ENCODE measurements around the gene TIGD4. TPM values are rescaled to one million over a fixed set of nuclear protein-coding genes. Genes with fewer than 3 reads are reported as not detected.
"Not testable (repeated sequence)": the region's sequence is repeated elsewhere in the genome, so short reads cannot be mapped to it uniquely, and the experiment has no call there.

TIGD4 gene
- polyA plus RNA-seq, 2 of the 4 experiments (the other 2 are of a cell fraction): 0.30 to 0.45 TPM

DNA sequence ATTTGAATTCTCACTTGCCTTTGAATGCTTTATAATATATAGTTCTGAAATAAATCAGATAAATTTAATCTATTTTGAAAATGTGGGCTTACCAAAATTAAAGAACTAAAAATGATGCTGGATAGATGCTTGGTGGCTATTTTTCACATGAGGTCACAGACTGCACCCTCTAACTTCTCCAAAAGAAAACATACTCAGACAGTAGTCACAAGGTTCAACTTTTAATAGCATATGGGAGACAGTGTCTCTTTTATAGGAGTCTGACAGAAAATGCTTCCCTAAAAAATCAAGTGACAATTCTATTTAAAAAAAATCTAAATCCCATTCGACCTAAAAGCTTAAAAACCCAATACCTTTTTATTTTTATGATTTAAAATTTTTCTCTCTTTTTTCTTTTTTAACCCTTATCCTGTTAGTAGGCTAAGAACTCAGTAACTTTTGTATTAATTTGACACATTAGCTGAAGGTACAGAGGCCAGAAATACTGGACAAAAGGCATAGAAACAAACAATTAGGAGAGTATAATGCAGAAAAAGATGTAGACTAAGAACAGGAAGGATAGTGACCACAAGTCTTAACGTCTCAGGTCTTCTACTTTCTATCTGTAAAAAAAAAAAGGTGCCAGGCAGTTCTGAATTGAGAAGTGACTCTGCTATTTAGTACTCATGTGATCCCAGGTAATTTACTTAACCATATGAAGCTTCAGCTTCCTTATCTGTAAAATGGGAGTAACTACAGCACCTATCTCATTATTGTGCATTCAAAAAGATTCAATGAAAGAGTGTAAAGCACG lies 7.6 kb downstream of the TIGD4 start:
- TF ChIP-seq, protein P1, sequence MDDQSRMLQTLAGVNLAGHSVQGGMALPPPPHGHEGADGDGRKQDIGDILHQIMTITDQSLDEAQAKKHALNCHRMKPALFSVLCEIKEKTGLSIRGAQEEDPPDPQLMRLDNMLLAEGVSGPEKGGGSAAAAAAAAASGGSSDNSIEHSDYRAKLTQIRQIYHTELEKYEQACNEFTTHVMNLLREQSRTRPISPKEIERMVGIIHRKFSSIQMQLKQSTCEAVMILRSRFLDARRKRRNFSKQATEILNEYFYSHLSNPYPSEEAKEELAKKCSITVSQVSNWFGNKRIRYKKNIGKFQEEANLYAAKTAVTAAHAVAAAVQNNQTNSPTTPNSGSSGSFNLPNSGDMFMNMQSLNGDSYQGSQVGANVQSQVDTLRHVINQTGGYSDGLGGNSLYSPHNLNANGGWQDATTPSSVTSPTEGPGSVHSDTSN (IDR thresholded peaks at IDR 0.05): no peak
- ChIA-PET CTCF (interaction anchor here (0.6 kb wide), 1 partner anchor 28 kb away, joined by 3 read pairs; no protein-coding TSS in a partner anchor), POLR2A (no interaction called here)
- 48% methylated on average over 3 of the region's 3 CpGs for WGBS (ENCODE audit: missing lambda C conversion rate)
- DNase-seq (ENCODE audit: low read depth in 1 of 2, low spot score in 1 of 2) (no peak), ATAC-seq (no peak), FAIRE-seq (no peak)
- Histone ChIP-seq H3K4me2 (no peak overlapping the region), H3K9me3 (no peaks in the 10 kb centered on the region), H3K4me3 (no peak overlapping the region), H3K27ac (no peak overlapping the region), H3K4me1 (peaks cover 7% of the 10 kb centered on the region)

DNA sequence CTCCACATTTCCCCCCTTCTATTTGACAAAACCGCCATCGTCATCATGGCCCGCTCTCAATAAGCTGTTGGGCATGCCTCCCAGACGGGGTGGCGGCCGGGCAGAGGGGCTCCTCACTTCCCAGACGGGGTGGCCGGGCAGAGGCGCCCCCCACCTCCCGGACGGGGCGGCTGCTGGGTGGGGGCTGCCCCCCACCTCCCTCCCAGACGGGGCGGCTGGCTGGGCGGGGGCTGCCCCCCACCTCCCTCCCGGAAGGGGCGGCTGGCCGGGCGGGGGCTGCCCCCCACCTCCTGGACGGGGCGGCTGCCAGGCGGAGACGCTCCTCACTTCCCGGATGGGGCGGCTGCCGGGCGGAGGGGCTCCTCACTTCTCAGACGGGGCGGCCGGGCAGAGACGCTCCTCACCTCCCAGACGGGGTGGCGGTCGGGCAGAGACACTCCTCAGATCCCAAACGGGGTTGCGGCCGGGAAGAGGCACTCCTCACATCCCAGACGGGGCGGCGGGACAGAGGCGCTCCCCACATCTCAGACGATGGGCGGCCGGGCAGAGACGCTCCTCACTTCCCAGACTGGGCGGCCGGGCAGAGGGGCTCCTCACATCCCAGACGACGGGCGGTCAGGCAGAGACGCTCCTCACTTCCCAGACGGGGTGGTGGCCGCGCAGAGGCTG lies 14.3 kb downstream of the TIGD4 start:
- DNase-seq (ENCODE audit: low read depth in 1 of 2, low spot score in 1 of 2); H3K4me1 ChIP-seq; POLR2A ChIA-PET; ATAC-seq; H3K27ac ChIP-seq; H3K9me3 ChIP-seq; H3K4me3 ChIP-seq; H3K4me2 ChIP-seq; FAIRE-seq; CTCF ChIA-PET: not testable (repeated sequence)
- 85% methylated on average over 8 of the region's 54 CpGs for WGBS (ENCODE audit: missing lambda C conversion rate)

DNA sequence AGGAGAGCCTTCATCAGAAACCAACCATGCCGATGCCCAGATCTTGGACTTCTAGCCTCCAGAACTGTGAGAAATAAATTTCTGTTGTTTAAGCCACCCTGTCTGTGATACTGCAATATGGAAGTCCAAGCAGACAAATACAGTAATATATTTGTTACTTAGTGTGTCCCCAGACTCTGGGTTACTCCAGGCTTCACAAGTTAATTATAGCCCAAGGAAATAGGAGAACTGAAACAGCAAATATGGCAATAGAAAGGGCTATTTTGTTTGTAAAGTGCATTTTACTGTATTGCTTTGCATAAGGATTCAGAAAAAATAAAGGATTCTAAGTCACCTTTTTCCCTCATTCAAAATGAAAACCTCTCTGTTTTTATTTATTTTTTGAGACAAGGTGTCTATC lies 15.7 kb downstream of the TIGD4 start:
- Histone ChIP-seq H3K9me3 (no peaks in the 10 kb centered on the region), H3K27ac (no peak overlapping the region), H3K4me2 (no peak overlapping the region), H3K4me3 (no peak overlapping the region), H3K4me1 (no peaks in the 10 kb centered on the region)
- CTCF ChIA-PET: no interaction called here
- ATAC-seq (no peak), DNase-seq (ENCODE audit: low read depth in 1 of 2, low spot score in 1 of 2) (no peak), FAIRE-seq (no peak)
- POLR2A ChIA-PET: no interaction called here
- 100% methylated on average over 1 of the region's 1 CpG for WGBS (ENCODE audit: missing lambda C conversion rate)
- no peak for TF ChIP-seq RARB (CRISPR knock-in tag; IDR thresholded peaks at IDR 0.05)
- TF ChIP-seq FOXS1 (CRISPR knock-in tag; IDR thresholded peaks at IDR 0.05): no peak
- TF ChIP-seq, protein P2, sequence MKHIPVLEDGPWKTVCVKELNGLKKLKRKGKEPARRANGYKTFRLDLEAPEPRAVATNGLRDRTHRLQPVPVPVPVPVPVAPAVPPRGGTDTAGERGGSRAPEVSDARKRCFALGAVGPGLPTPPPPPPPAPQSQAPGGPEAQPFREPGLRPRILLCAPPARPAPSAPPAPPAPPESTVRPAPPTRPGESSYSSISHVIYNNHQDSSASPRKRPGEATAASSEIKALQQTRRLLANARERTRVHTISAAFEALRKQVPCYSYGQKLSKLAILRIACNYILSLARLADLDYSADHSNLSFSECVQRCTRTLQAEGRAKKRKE (CRISPR knock-in tag; IDR thresholded peaks at IDR 0.05; ENCODE audit: low read depth): no peak
- TF ChIP-seq RAD21 (conservative IDR thresholded peaks at IDR 0.05 in 1 of 2, IDR thresholded peaks at IDR 0.05 in 1 of 2): no peak
- TF ChIP-seq ZFP36 (IDR thresholded peaks at IDR 0.05; ENCODE audit: borderline replicate concordance, partially characterized antibody): no peak
- TF ChIP-seq FOSB (CRISPR knock-in tag; IDR thresholded peaks at IDR 0.05): no peak
- no peak for TF ChIP-seq KDM1A (IDR thresholded peaks at IDR 0.05; ENCODE audit: low read depth)
- no peak for TF ChIP-seq SREBF2 (IDR thresholded peaks at IDR 0.05)
- TF ChIP-seq, protein P3, sequence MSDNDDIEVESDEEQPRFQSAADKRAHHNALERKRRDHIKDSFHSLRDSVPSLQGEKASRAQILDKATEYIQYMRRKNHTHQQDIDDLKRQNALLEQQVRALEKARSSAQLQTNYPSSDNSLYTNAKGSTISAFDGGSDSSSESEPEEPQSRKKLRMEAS (IDR thresholded peaks at IDR 0.05): no peak
- TF ChIP-seq ZSCAN20 (CRISPR knock-in tag; IDR thresholded peaks at IDR 0.05): no peak

DNA sequence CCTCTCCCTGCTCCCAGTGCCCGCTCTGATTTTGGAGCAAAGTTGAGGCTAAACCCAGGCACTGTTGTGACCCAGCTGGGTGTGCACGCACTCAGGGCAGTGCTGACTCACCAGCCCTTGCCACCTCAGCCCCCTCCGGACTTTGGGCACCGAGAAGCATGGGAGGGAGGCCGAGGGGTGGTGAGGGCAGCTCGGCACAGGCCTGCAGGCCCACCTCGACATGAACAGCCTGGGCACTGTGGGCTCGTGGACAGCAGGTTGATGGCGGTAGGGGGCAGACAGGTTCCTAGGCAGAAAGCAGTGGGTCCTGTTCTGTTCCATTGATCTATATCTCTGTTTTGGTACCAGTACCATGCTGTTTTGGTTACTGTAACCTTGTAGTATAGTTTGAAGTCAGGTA lies 30.9 kb downstream of the TIGD4 start:
- WGBS (ENCODE audit: missing lambda C conversion rate): 43% methylated on average over 5 of the region's 9 CpGs
- POLR2A ChIA-PET: no interaction called here
- no peak for DNase-seq (ENCODE audit: low read depth in 1 of 2, low spot score in 1 of 2)
- Histone ChIP-seq H3K4me1 (no peaks in the 10 kb centered on the region), H3K4me3 (no peak overlapping the region), H3K27ac (no peak overlapping the region), H3K4me2 (no peak overlapping the region), H3K9me3 (no peaks in the 10 kb centered on the region)
- no peak for ATAC-seq
- no peak for TF ChIP-seq FOSB (CRISPR knock-in tag; IDR thresholded peaks at IDR 0.05)
- no peak for TF ChIP-seq POLR2AphosphoS2 (conservative IDR thresholded peaks at IDR 0.05; ENCODE audit: low read length)
- TF ChIP-seq ZSCAN20 (CRISPR knock-in tag; IDR thresholded peaks at IDR 0.05): no peak
- TF ChIP-seq CEBPB (IDR thresholded peaks at IDR 0.05): no peak
- no peak for TF ChIP-seq RAD21 (conservative IDR thresholded peaks at IDR 0.05 in 1 of 2, IDR thresholded peaks at IDR 0.05 in 1 of 2)
- TF ChIP-seq EHF (CRISPR knock-in tag; IDR thresholded peaks at IDR 0.05): no peak
- no peak for TF ChIP-seq CBX2 (IDR thresholded peaks at IDR 0.05; ENCODE audit: borderline replicate concordance, low read depth)
- FAIRE-seq: no peak
- CTCF ChIA-PET: no interaction called here
